Hematopoietic multipotent progenitor cell treated with erythropoietin and hydrocortisone succinate and interleukin-3 and kit ligand, for 8 days (in vitro differentiated cells): ENCODE data around the gene PLEKHN1.

ENCODE experiments used
- DNase-seq: peaks from one replicate; pipeline ENCODE4 v3.0.0-alpha.2; 2015

Gene PLEKHN1

DNA sequence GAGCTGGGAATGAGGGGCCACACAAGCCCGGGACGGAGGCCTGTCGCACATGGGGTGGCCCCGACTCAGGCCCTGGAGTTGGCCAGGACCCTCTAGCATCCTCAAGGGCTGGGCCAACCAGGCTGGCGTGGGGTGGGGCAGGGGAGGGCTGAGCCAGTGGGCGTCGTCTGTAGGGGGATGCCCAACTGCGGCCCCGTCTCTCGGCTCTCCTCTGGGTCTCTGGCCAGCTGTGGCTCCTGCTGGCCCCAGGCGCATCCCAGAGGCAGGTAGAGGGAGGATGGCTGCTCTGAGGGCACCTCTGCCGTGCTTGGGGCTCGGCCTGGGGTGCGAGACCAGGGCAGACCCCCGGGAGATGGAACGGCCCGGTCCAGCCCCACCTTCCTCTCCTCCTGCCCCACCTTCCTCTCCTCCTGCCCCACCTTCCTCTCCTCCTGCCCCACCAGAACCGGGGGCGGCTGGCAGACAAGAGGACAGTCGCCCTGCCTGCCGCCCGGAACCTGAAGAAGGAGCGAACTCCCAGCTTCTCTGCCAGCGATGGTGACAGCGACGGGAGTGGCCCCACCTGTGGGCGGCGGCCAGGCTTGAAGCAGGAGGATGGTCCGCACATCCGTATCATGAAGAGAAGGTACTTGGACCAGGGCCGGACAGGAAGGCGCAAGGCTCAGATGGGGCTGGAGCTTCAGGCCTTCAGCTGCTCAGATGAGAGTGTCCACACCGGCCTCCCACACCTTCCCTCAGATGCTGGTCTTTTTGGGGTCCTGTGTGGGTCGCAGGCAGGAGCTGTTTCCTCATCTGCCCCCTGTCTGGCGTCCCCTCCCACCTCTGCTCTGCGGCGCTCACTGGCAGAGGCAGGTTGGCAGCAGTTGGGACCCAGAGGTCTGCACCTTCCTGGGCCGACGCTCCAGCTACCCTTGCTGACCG is 36.3 kb upstream of the PLEKHN1 start:
- DNase-seq: no peak

- DNase-seq: no peak
Measured at GRCh38 chr1:930633-931138, 35.6 kb upstream of the PLEKHN1 start.

GRCh38 chr1:931380-932172 is 34.7 kb upstream of the PLEKHN1 start:
- no peak for DNase-seq

DNA sequence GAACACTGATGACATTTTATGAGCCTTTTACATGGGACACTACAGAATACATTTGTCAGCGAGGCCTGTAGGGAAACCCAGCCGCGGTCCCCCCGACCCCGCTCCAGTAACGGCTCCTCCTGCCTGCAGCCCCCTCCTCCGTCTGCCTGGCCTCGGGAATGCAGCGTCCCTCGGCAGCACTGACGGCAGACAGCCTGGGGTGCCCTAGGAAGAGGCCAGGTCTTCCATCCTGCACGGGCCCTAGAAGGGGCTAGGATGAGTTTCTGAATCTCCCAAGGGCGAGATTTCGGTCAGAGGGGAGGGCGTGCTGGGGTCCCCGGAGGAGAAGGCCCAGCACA is 34.1 kb upstream of the PLEKHN1 start:
- no peak for DNase-seq

GRCh38 chr1:932776-933602 is 33.3 kb upstream of the PLEKHN1 start:
- DNase-seq: no peak

- no peak for DNase-seq
Measured at GRCh38 chr1:933603-933940, 32.7 kb upstream of the PLEKHN1 start.

DNA sequence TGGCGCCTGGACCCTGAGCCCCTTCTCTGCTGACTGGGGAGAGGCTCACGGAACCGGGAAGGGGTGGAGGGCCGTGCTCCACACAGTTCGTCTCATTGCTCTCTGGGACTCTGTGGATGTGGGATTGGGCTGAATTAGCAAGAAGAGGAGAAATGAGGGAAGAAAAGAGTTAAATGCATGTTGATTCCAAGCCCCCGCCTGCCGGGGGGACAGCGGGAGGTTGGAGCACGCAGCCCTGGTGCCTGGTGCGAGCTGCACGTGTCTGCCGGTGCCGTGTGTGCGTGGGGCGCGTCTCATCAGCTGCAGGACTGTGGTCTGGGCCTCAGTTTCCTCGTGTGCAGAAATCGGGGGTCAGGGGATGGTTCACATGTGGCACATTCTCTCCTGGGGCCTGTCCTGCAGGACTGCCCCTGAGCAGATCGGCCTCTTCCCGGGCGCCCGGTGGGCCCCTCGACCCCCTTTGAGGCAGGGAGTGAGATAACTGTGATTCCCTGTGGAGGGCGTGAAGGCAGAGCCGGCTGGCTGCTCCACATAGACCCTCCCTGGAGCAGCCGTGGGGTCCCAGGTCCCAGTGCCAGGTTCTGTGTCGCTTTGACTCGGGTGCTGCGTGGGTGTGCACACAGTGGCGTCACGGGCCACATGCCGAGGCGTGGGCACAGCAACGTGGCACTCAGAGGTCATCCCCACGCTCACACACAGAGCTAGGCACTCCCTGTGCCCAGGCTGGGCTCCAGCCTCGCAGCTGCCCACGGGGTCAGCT is 31.1 kb upstream of the PLEKHN1 start:
- no peak for DNase-seq

GRCh38 chr1:935751-936231 is 30.5 kb upstream of the PLEKHN1 start:
- DNase-seq: no peak

GRCh38 chr1:936348-937264 is 29.7 kb upstream of the PLEKHN1 start:
- no peak for DNase-seq

GRCh38 chr1:937521-937920 is 28.8 kb upstream of the PLEKHN1 start:
- no peak for DNase-seq

DNA sequence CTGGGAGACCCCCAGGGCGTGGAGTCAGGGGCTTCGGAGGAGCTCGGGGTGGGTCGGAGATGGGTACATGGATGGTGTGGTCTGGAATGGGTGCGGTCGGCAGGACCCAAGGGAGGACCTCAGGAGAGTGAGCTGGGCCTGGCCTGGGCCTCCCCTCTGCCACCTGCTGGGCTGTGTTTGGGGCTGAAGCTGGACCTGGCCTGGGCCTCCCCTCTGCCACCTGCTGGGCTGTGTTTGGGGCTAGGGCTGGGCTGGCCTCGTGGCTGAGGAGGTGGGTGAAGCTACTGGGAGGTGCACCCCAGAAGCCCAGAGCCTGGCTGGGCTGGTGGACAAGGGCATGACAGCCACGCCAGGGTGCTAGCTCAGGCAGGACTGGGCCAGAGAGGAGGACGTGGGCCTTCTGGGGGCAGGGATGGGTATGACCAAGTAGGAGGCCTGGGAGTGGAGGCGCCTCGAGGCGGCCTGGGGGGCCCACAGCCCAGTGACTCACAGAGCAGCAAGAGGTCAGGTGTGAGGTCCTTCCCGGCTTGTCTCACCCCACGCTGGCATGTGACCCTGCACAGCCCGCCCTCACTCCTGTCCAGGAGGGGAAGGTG is 28.1 kb upstream of the PLEKHN1 start:
- peak; percentile 47 for DNase-seq

DNA sequence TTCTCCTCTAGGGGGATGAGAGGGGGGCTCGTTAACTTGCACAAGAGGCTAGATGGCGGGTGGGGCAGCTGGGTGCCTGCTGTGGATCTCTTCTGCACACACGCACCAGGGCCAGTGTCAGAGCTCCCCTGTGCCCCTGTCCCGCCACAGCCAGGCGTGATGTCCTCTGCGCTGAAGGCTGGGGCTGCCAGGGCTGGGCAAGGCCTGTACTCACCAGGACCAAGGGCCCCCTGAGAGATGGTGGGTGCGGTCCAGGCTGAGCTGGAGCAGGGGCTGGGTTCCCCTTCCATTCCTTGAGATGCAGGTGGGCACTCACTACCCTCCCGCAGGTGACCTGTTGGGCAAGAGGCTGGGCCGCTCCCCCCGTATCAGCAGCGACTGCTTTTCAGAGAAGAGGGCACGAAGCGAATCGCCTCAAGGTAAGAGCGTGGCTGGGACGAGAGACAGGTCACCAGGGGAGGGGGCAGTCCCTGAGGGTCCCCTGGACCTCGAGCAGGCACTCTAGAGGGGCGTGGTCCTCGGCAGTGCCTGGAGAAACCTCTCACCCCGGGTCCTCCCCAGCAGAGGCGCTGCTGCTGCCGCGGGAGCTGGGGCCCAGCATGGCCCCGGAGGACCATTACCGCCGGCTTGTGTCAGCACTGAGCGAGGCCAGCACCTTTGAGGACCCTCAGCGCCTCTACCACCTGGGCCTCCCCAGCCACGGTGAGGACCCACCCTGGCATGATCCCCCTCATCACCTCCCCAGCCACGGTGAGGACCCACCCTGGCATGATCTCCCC is 27.4 kb upstream of the PLEKHN1 start:
- no peak for DNase-seq

- DNase-seq: no peak
Measured at GRCh38 chr1:939511-940106, 26.7 kb upstream of the PLEKHN1 start.

- peak; percentile 49 for DNase-seq
Measured at GRCh38 chr1:940107-941014, 25.9 kb upstream of the PLEKHN1 start.

GRCh38 chr1:941015-941587 is 25.2 kb upstream of the PLEKHN1 start:
- no peak for DNase-seq

GRCh38 chr1:941588-942383 is 24.5 kb upstream of the PLEKHN1 start:
- DNase-seq: peak; percentile 29

- DNase-seq: no peak
Measured at GRCh38 chr1:942411-942821, 23.9 kb upstream of the PLEKHN1 start.
